Subcutaneous abdominal adipose tissue (tissue), 5 donors: ENCODE data around the gene ZCCHC24.

Experiments used
- H3K27ac ChIP-seq: one replicate; pipeline ENCODE4 v1.7.0; 2013; ENCODE audit warnings: low read depth, mild to moderate bottlenecking, inconsistent platforms, low read length, moderate library complexity
- H3K27me3 ChIP-seq, 5 donors: one replicate each; pipeline ENCODE4 v1.7.0; 2013; ENCODE audit warnings: low read length in 5 of 5, inconsistent platforms in 1 of 5; ENCODE audit not compliant: control insufficient read depth in 5 of 5, insufficient read depth in 4 of 5
- H3K36me3 ChIP-seq, 5 donors: one replicate each; pipeline ENCODE4 v1.7.0; 2013; ENCODE audit warnings: low read length in 5 of 5; ENCODE audit not compliant: control insufficient read depth in 5 of 5, insufficient read depth in 5 of 5
- H3K4me1 ChIP-seq, 5 donors: one replicate each; pipeline ENCODE4 v1.7.0; 2013; ENCODE audit warnings: low read length in 5 of 5, mild to moderate bottlenecking in 3 of 5, moderate library complexity in 1 of 5; ENCODE audit not compliant: control insufficient read depth in 5 of 5, insufficient read depth in 5 of 5
- H3K4me3 ChIP-seq, 5 donors: one replicate each; pipeline ENCODE4 v1.7.0; 2013; ENCODE audit warnings: low read length in 5 of 5, low read depth in 1 of 5
- H3K9ac ChIP-seq, 5 donors: one replicate each; pipeline ENCODE4 v1.7.0; 2013; ENCODE audit warnings: low read length in 5 of 5, mild to moderate bottlenecking in 4 of 5, moderate library complexity in 3 of 5
- H3K9me3 ChIP-seq, 5 donors: one replicate each; pipeline ENCODE4 v1.7.0; 2013; ENCODE audit warnings: low read length in 5 of 5; ENCODE audit not compliant: control insufficient read depth in 5 of 5
- donor health status: healthy.
- donor health status: healthy.
- donor health status: healthy.
- donor health status: healthy.
- donor health status: healthy.

Gene ZCCHC24

DNA sequence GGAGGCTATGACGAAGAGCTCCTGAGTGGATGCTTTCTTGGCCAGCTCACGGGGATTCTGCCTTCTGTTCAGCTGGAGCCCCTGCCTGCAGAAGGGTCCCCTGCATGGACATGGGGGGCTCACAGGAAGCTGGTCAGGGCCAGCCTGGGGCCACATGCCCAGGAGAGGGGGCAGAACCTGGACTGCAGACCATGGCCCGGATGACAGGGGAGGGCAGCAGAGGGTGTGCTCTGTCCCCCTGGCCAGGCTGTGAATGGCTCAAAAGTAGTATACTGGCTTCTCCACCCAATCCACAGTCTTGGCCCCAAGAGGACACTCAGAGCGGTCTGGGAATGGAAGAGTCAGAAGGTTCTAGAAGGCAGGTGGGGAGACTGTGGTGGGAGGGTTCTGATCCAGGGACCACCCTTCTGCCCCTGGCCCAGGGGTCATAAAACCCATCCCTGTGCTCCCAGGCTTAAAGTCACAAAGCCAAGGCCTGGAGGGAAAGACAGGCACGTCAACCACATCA is 57.9 kb downstream of the ZCCHC24 start:
- H3K27ac ChIP-seq, result peak overlapping the region; percentile 35

DNA sequence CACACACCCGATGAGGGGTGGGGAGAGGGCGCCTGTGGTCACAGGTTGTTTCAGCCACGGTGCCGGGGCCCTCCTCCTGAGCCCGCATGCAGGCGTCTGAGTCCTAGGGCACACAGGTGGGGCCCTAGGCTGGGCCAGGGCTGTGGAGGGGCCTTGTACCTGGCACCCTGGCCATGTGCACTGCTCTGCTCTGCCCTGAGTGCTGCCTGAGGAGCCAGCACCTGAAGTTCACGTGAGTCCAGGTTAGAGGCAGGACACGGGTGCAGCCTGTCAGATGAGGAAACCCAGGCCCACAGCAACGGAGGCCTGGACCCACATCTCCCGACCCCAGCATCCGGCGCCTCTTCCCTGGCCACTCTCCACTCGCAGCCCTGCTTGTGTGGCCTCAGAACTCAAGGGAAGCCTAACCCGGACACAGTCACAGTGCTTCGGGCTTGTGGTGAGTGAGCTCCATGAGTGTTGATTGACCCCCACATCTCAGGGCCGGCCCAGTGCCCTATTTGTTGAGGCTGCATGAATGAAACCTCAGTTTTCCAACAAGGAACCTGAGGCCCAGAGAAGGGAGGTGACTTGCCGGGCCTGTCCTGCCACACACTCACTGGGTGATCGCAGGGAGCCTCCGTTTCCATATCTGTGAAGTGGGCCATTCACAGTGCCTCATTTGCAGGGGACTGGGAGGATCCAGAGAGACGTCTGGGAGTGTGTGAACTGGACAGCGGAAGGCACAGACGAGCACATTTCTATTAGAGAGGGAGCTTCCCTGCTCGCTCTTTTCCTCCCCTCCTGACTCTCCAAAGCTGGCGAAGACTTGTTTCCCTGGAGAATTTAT is 58.6 kb downstream of the ZCCHC24 start:
- no peaks in the 10 kb centered on the region for H3K9me3 ChIP-seq
- H3K9ac ChIP-seq, result no peak overlapping the region
- no peak overlapping the region for H3K4me3 ChIP-seq
- H3K27ac ChIP-seq, result peak overlapping the region; percentile 11
- no peaks in the 10 kb centered on the region for H3K27me3 ChIP-seq
- H3K4me1 ChIP-seq, result peaks cover 4 to 43% (median 36%) of the 10 kb centered on the region in 5 donors
- peaks cover 0 to 72% (median 58%) of the 10 kb centered on the region in 5 donors for H3K36me3 ChIP-seq

More for the DNA sequence above, 57.9 kb downstream of the ZCCHC24 start:
- Histone ChIP-seq H3K9ac (no peak overlapping the region), H3K36me3 (peaks cover 0 to 78% (median 58%) of the 10 kb centered on the region in 5 donors), H3K9me3 (no peaks in the 10 kb centered on the region), H3K27me3 (no peaks in the 10 kb centered on the region), H3K4me3 (no peak overlapping the region), H3K4me1 (peaks cover 2 to 43% (median 34%) of the 10 kb centered on the region in 5 donors)

DNA sequence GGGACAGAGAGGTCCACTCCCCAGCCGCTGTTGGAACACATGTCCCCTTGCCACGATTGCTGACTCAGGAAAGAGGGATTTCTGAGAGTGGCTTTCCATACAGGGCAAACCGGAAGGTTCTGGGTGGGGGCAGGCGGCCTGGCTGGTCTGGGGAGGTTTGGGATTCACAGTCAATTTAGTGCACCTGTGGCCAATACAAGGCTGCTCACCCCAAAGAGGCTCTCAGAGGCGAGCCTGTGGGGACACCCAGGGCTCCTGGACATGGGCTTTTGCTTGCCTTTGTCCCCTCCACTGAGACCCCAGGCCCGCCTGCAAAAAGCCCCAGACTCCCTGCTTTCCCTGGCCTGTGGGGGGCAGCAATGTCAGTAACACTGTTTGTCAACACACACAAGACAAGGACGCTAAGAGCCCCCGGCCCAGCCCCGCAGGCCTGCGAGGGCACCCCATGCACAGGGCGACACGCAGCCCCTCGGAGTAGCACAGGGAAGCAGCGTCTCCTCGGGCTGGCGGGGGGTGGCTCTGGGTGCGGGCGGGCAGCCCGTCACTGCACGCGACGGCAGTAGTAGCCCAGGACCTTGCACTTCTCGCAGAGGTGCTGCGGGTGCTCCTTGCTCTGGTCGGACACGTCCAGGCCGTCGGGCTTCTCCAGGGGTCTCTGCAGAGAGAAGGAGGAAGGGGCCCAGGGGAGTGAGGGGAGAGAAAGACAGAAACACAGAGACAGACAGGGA is 59.5 kb downstream of the ZCCHC24 start:
- Histone ChIP-seq H3K9ac (peak overlapping the region in 1 of 5 donors; percentile 7), H3K27ac (no peak overlapping the region), H3K4me1 (peaks cover 6 to 42% (median 34%) of the 10 kb centered on the region in 5 donors), H3K4me3 (no peak overlapping the region), H3K9me3 (no peaks in the 10 kb centered on the region), H3K27me3 (no peaks in the 10 kb centered on the region), H3K36me3 (peaks cover 0 to 65% (median 58%) of the 10 kb centered on the region in 5 donors)

- H3K4me1 ChIP-seq, result peaks cover 9 to 42% (median 34%) of the 10 kb centered on the region in 5 donors
- no peak overlapping the region for H3K9ac ChIP-seq
- H3K4me3 ChIP-seq, result no peak overlapping the region
- no peaks in the 10 kb centered on the region for H3K27me3 ChIP-seq
- H3K27ac ChIP-seq, result no peak overlapping the region
- no peaks in the 10 kb centered on the region for H3K9me3 ChIP-seq
- H3K36me3 ChIP-seq, result peaks cover 0 to 60% (median 56%) of the 10 kb centered on the region in 5 donors
Measured at GRCh38 chr10:79385392-79385795, 60.0 kb downstream of the ZCCHC24 start.

- H3K9ac ChIP-seq, result no peak overlapping the region
- no peaks in the 10 kb centered on the region for H3K27me3 ChIP-seq
- peaks cover 13 to 45% (median 36%) of the 10 kb centered on the region in 5 donors for H3K4me1 ChIP-seq
- H3K27ac ChIP-seq, result no peak overlapping the region
- H3K36me3 ChIP-seq, result peaks cover 0 to 55% (median 52%) of the 10 kb centered on the region in 5 donors
- no peak overlapping the region for H3K4me3 ChIP-seq
- H3K9me3 ChIP-seq, result no peaks in the 10 kb centered on the region
Measured at GRCh38 chr10:79384773-79385391, 60.5 kb downstream of the ZCCHC24 start.

GRCh38 chr10:79383974-79384606 is 61.3 kb downstream of the ZCCHC24 start:
- Histone ChIP-seq H3K27me3 (no peaks in the 10 kb centered on the region), H3K27ac (peak overlapping the region; percentile 46), H3K4me1 (peaks cover 19 to 50% (median 44%) of the 10 kb centered on the region in 5 donors), H3K9ac (no peak overlapping the region), H3K9me3 (no peaks in the 10 kb centered on the region), H3K36me3 (peaks cover 0 to 53% (median 50%) of the 10 kb centered on the region in 5 donors), H3K4me3 (no peak overlapping the region)

GRCh38 chr10:79382491-79382941 is 62.9 kb downstream of the ZCCHC24 start:
- H3K4me1 ChIP-seq, result peaks cover 19 to 45% (median 42%) of the 10 kb centered on the region in 5 donors
- peak overlapping the region in 2 of 5 donors; percentile 10 to 20 for H3K9ac ChIP-seq
- H3K36me3 ChIP-seq, result peaks cover 0 to 37% (median 37%) of the 10 kb centered on the region in 5 donors
- H3K4me3 ChIP-seq, result no peak overlapping the region
- no peaks in the 10 kb centered on the region for H3K9me3 ChIP-seq
- H3K27me3 ChIP-seq, result no peaks in the 10 kb centered on the region
- H3K27ac ChIP-seq, result peak overlapping the region; percentile 82

- Histone ChIP-seq H3K4me3 (no peak overlapping the region), H3K4me1 (peaks cover 19 to 40% (median 38%) of the 10 kb centered on the region in 5 donors), H3K27ac (peak overlapping the region; percentile 82), H3K36me3 (peaks cover 0 to 30% (median 30%) of the 10 kb centered on the region in 5 donors), H3K9me3 (no peaks in the 10 kb centered on the region), H3K27me3 (no peaks in the 10 kb centered on the region), H3K9ac (peak overlapping the region in 3 of 5 donors; percentile 10 to 20 (median 11))
Measured at GRCh38 chr10:79381804-79382221, 63.6 kb downstream of the ZCCHC24 start.
